SH-SY5Y (cell line): ENCODE measurements around the gene KIAA1328.

ENCODE experiments used
- GATA2 ChIP-seq: IDR thresholded peaks from 2 replicates; pipeline ENCODE4 v1.6.1; 2011; ENCODE audit warnings: mild to moderate bottlenecking, low read depth, low read length
- GATA3 ChIP-seq: IDR thresholded peaks from 2 replicates; pipeline ENCODE4 v1.6.1; 2011; ENCODE audit warnings: low read depth, mild to moderate bottlenecking, low read length, moderate library complexity

- no peak for TF ChIP-seq GATA3
- TF ChIP-seq GATA2, result no peak
Measured at GRCh38 chr18:37019157-37019827, 190.4 kb downstream of the KIAA1328 start.
